ENCODE results near the gene ELOVL5.
"Not testable (repeated sequence)": the region's sequence is repeated elsewhere in the genome, so short reads cannot be mapped to it uniquely, and the experiment has no call there.

ELOVL5 gene

DNA sequence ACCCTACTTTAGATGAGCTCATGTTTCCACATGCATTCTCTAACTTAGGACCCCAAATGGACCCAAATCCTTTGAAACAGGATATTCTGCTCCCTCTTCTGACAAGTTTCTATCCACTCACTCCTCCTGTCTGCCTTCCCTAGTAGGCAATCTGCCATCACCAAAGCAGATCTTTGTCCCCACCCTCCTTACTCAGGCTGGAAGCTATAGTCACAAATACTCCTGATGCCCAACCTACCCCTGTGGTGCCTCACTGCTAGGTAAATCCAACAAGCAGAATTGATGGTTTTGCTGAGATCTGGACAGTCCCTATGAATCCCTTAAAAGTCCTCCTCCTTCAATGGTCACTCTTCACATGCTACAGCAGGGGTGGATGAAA, 21.7 kb downstream of the ELOVL5 start:
- DNase-seq, result no peak

DNA sequence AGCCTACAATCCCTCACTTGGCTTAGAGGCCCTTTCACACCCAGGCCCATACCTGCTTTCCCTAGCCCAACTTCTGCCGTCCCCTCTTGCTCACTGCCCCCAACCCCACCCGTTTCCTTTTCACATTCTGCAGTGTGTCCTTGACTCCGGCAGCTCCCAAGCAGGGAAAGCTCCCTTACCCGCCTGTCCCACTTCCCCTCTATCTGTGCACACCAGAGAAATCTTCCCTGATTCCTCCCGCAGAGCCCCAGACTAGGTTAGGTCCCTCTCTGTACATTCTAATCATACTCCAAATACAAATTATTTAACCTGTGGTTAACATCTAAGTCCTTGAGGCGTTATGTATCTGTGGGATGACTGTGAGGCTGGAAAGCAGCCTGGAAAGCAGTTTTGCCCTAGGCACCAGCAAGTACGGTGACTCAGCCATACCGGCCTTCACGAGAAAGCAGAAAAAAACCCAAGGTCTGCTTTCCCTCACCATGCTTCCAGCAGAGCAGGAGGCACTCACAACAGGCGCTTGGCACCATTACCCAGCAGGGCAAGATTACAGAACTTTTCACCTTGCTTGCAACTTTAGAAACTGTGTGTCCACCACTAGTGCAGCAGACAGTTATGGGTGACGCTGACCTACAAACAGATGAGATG, 22.3 kb downstream of the ELOVL5 start:
- DNase-seq, result no peak

DNA sequence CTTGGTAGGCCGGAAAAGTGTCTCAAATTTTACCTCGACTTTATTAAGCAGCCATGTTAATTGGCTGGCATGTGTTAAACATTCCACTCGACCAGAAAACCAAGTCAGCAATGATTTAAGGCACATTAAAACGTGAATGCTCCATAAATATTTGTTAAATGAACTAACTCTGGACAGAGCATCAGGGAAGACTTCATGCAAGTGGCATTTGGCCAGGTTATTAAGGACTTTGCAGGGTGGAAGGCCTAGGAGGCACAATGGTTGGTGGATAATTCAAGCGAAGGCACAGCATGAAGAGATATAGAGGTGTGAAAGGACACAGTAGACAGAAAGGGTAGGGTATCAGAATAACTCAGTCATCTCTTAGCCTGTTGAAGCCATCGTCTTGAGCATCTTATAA, 23.0 kb downstream of the ELOVL5 start:
- no peak for DNase-seq

DNA sequence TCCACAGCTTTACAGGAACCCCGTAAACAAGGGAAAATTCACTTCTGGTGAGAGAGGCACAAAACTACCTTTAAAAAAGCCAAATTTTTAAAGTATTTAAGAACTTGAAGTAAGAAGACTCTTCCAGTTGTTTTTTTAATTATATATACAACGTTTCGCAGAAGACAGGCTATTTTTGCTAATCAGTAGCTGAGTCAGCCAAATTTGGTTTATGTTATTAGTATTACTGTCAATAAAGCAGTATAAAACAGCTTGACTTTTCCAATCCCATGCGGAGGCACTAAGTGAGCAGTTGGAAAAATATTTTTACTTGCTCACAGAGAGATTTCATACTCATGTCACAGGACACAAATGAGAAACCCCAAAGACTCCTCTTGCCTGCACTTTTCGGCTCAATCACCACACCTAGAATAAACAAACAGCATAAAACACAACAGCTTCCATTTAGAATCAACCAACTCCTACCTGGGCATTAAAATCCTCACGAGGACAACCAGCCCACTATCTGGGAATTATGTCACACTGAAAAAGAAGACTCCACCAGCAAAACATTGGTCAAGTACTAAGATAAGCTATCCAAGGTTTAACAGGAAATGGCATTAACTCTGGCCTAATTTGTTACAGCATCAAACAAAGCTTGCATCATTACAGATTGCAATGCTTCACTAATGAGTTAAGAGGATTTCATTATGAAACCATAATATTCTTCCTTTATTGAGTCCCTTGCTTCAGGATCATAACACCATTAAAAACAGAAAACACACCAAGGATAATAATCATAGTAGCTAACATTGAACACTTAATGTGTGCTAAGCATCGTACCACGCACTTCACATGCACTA, 26.3 kb downstream of the ELOVL5 start:
- DNase-seq, result no peak

DNA sequence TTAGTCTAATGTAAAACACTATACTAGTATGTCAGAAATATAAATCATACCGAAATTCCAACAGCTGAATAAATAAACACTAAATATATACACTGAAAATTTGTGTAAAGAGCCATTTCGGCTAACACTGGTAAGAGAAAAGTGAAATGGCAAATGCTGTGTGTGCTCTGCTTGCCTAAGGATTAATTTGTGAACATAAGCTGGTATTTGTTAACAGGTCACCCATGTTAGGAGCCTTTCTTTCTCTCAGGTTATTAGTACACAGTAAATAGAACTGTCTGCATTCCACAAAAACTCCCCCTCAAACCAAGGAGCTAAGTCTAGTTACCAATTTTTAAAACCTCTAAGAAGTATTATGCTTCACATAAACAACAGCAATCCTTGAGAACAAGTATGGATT, 27.0 kb downstream of the ELOVL5 start:
- no peak for DNase-seq

DNA sequence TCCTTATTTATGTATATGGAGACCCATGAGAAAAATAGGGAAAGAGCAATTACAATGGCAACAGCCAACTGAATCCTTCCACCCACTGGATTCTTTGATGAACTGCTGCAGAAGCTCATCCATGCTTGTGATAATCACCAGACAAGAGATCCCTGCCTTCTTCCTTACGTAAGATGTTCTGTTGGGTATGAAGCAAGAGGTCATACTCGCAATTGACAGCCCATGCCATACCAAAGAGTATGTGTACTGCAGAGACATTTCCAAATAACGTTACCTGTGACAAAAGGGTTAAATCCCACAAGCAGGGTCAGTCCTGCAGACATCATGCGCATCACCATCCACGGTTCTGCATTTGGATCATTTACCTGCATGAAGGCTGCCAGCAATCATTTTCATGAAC, 27.8 kb downstream of the ELOVL5 start:
- no peak for DNase-seq

DNA sequence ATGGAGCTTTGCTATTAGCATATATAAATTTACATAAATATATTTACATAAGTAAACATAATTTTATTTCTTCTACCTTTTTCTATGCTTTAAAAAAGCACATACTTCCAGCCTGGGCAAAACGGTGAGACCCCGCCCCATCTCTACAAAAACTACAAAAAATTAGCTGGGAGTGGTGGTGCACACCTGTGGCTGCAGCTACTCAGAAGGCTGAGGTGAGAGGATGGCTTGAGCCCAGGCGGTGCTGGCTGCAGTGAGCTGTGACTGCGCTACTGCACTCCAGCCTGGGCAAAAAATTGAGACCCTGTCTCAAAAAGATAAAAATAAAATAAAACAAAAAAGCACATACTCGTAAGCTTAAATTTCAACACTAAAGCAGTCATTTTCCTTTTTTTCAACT, 30.3 kb downstream of the ELOVL5 start:
- no peak for DNase-seq

DNA sequence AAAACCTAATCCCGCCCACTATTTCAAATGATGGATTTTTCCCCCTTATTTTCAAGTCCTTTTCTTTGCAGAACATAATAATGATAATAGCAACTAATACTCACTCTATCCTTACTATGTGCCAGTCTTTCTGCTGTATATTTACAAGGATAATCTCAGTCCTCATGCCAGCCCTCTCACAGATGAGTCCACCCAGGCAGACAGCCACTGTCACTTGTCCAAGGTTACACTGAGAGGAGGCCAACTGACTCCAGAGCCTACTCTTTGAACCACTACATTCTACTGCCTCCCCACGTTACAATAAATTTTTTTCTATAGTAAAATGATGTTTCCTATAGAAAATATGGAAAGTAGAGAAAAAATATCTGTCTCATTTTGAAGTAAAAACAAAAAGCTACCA, 30.9 kb downstream of the ELOVL5 start:
- DNase-seq, result no peak

DNA sequence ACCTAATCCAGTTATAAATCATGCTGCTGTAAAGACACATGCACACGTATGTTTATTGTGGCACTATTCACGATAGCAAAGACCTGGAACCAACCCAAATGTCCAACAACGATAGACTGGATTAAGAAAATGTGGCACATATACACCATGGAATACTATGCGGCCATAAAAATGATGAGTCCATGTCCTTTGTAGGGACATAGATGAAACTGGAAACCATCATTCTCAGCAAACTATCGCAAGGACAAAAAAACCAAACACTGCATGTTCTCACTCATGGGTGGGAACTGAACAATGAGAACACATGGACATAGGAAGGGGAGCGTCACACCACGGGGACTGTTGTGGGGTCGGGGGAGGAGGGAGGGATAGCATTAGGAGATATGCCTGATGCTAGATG, 31.5 kb downstream of the ELOVL5 start:
- DNase-seq, result not testable (repeated sequence)

DNA sequence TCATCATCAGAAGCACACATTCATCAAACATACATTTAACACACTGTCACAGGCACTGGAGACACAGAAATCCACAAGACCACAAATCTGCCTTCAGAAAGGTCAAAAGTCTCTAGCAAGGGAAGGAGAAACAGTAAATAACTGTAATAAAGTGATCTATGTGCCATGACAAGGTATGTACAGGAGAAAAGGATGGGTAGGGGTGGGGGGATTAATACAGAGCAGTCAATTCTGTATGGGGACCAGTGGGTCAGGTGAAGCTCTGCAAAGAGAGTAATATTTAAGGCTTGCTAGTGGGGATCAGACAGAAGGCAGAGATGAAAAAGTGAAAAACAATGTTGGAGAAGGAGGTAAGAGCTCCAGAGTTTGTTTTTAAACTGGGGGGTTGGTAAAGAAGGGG, 32.6 kb downstream of the ELOVL5 start:
- no peak for DNase-seq

DNA sequence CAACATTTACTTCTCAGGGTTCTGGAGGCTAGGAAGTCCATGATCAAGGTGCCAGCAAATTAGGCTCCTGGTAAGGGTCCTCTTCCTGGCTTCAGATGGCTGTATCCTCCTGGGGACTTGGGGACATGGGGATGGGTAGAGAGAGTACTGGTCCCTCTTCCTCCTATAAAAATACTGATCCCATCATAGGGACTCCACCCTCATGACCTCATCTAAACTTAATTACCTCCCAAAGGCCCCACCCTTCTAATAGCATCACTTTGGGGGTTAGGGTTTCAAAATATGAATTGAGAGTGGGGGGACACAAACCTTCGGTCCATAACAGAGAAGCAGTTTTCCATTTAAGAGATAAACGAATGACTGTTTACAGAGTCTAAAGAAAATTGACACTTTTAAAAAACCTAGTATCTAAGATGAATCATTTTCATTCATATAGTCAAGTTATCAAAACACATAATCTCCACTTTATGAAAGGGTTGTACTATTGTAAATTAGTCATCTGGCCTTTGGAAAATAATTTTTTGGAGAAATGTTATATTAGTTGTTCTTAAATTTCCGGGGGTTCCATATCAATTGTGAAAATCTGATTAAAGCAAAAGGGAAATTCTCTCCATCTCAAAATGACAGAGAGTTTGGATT, 33.5 kb downstream of the ELOVL5 start:
- DNase-seq, result no peak

DNA sequence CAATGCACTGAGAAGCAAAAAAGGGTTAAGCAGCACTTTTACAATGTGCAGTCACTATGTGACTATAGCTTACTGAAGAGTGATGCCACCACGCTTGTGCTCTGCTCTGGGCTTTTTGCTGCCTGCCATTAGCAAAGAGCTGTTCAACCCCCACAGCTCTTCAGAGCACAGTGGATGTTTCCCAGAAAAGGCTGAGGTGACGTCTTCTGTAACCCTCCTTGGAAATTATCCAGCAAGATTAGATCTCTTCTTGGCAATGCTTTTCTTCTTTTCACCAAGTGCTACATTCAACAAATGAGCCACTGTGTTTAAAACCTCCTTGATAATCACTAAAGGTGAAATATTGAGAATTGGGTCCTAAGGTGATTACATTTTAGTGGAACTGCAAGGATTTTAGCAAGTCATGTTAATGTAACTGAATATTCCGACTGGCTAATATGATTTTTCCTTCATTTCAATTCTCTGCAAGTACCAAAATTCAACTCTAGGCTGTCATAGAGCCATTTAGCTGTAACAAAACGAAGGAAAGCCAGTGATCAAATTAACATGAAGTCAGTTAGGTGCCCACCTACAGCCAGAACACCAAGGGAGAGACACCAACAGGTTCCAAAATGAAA, 34.9 kb downstream of the ELOVL5 start:
- DNase-seq, result no peak

DNA sequence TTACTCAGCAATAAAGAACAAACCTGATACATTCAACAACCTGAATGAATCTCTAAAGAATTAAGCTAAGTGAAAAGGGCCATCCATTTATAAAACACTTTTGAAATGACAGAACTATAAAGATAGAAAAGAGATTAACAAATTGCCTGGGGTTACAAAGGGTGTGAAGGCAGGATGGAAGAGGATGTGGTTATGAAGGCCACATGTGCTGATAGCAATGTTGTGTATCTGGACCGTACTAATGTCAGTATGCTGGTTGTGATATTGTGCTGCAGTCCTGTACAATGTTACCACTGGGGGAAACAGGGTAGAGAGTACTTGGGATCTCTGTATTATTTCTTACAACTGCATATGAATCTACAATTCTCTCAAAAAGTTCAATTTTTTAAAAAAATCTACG, 36.4 kb downstream of the ELOVL5 start:
- DNase-seq, result peak in 1 of 2 donors; percentile 57

DNA sequence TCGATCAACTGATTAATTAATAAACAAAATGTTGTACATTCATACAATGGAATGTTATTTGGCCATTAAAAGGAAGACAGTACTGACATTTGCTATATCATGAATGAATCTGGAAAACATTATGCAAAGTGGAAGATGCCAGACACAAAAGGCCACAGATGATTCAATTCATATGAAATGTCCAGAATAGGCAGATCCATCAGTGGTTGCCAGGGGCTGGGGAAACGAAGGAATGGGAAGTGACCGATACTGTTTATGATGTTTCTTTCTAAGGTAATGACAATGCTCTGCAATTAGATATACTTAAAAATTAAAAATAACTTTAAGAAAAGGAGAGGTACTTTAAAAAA, 37.2 kb downstream of the ELOVL5 start:
- no peak for DNase-seq

DNA sequence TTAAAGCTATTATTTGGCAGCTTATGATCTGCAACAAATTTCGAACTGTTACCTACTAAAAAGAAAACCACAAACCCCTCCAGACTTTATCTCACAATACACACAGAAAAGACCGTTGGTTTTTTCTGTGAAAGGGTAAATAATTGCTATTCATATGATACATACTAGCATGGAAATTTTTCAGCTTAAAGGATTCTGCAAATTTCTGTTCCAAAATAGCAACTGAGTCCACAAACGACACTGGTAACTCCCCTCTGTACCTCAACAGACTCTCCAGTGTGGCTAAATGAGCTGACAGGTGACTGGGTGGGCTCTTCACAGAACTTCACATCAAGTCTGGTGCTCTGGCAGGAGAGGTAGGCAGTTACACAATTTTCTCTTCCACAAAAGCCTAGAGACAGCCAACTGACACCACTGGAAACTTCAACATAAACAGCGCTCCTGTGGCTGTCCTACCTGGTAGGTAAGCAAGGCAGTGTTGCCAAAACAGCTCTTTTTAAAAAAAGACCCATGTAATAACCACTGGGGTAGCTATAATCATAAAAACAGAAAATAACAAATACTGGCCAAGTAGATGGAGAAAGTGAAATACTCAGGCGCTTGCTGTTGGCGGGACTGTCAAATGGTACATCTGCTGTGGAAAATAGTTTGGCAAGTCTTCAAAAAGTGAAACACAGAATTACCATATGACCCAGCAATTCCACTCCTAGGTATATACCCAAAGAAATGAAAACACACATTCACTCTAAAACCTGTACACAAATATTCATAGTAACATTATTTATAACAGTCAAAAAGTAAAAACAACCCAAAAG, 37.8 kb downstream of the ELOVL5 start:
- no peak for DNase-seq

DNA sequence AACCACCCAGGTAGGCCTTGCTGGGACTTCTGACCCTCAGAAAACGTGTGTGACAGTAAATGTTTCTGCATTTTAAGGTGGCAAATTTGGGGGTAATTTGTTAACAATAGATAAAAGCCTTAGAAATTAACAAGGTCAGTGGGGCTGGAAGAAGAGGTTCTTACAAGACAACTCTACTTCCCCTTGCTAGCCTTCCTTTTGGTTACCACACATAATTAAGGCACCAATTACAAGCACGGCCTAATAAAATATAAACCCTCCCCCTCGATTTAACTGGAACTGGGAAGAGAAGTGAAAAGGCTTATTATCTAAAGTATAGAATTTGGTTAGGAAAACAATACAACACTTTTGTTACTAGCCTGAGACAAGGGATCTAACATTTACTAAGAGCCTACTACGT, 38.8 kb downstream of the ELOVL5 start:
- DNase-seq, result no peak

DNA sequence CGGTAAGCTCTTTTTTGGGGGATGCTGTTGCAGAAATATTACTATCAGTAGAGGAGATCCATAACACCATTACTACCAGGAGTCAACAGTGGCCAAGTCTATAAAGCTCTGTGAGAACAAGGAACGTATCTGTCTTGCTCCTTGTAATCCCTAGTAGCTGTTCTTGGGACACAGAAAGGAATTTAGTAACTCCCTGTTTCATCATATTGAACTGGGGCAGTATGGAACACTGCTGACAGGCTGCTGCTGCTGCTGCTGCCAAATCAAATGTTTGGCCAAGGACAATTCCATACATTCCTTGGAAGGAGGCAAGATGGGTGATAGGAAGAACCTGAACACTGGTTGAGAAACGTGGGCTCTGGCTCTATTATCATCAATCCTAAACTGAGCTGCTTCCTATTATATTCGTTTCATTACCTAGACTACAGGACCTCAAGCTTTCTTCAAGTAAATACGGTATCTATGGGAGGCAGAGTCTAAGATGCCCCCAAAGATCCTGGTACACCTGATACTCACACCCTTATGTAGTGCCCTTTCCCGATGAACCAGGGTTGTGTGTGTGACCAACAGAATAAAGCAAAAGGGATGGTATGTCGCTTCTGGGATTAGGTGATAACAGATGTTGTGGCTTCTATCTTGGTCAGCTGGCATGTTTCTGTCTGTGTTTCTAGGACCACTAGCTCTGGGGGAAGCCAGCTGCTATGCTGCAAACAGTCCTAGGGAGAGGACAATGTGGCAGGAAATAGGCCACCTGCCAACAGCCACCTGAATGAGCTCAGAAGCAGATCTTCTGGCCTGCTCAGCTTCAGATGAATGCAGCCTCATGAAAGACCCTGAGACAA, 39.5 kb downstream of the ELOVL5 start:
- DNase-seq, result peak; percentile 28 to 44

DNA sequence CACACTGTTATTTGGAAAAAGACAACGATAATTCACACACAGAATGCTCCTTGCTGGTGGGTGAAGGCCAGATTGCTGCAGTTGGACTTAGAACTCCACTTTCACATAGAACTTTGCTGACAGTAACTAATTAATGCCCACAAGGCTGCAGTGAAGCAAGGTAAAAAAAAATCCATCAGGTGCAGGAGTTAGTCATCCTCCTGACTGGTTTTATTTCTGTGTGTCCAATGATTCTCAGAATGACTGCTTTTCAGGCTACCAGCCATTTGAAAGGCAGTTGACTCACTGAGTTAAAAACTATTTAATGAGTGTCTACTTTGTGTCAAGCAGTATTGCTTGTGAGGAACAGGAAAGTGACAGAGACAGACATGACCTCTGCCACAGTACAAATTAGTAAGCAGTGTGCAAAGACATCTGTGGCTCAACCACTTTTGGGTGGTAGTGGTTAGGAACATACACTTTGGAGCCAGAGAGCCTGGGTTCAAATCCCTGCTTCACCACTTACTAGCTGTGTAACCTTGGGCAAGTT, 41.9 kb downstream of the ELOVL5 start:
- no peak for DNase-seq

DNA sequence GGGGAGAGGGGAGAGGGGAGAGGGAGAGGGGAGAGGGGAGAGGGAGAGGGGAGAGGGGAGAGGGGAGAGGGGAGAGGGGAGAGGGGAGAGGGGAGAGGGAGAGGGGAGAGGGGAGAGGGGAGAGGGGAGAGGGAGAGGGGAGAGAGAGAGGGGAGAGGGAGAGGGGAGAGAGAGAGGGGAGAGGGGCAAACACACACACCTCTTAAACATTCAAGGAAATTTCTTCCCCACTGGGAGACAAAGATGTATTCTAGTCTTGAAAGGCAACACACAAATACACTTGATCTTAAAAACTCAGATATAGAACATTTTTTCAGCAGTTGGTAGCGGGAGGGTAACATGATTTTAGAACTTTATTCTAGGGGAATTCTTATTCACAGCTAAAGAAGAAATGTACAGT, 42.5 kb downstream of the ELOVL5 start:
- not testable (repeated sequence) for DNase-seq

DNA sequence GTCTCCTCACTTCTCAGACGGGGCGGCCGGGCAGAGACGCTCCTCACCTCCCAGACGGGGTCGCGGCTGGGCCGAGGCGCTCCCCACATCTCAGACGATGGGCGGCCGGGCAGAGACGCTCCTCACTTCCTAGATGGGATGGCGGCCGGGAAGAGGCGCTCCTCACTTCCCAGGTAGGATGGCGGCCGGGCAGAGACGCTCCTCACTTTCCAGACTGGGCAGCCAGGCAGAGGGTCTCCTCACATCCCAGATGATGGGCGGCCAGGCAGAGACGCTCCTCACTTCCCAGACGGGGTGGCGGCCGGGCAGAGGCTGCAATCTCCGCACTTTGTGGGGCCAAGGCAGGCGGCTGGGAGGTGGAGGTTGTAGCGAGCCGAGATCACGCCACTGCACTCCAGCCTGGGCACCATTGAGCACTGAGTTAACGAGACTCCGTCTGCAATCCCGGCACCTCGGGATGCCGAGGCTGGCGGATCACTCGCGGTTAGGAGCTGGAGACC, 43.2 kb downstream of the ELOVL5 start:
- not testable (repeated sequence) for DNase-seq

DNA sequence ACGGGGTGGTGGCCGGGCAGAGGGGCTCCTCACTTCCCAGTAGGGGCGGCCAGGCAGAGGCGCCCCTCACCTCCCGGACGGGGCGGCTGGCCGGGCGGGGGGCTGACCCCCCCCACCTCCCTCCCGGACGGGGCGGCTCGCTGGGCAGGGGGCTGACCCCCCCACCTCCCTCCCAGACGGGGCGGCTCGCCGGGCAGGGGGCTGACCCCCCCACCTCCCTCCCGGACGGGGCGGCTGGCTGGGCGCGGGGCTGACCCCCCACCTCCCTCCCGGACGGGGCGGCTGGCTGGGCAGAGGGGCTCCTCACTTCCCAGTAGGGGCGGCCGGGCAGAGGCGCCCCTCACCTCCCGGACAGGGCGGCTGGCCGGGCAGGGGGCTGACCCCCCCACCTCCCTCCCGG, 43.8 kb downstream of the ELOVL5 start:
- DNase-seq, result not testable (repeated sequence)
